HG03060 (cell line): ENCODE results near the gene ENAH.

Experiments
- ATAC-seq: cut with Tn5 transposase; IDR thresholded peaks from one replicate; pipeline ENCODE4 v1.9.1; 2021; ENCODE audit warnings: low read depth, moderate number of reproducible peaks; ENCODE audit not compliant: unreplicated experiment

ENAH gene

DNA sequence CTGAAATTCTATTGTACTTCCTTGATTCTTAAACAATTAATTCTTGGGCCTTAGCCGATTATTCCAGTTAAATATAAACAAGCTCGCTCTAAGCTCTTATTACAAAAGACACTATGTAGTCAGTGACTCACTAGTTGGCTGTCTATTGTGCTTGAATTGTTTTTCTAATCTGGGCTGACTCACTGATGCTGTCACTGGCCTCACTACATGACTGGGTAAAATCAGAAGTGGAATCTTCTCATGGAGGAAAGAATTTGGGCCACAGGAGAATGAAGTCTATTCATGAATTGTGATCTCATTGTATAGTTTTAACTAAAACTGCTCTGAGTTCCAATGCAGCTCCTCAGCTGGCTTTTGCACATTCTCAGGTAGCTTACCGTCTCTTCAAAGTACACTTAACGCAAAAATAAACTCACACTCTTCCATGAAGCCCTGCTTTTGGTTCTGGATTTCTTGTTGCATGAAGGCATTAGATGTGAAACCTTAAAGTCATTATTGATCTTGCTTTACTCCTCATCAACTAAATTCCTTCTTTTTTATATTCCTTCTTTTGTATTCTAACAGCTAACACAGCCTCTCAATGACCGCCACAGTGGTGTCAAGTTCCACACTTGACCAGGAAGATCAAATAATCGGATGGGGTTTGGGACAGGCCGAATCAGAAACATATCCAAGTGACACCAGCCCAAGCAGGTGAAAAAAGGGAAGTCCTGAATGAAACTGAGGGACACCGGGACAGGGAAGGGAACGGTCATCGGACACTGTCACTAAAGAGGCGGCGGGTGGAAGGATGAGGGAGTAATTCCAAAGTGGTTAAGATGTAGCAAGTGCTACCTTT is 144.2 kb downstream of the ENAH start:
- no peak for ATAC-seq

DNA sequence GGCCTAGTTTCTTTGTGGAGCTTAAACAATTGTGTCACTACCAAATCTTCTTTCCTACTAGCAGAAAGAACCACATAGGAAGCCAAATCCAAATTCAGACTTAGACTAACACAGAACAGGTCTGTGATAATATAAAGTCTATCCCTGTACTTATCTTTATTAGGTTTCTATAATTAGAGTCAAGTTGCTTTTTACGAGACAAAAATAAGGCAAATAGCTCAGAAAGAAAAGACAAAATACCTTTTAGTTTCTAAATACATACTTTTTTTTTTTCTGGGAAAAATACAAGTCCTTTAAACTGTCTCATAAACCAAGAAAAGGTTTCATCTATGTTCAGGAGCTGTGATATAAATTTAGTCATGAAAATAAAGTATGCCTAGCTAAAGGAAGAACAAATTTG is 146.2 kb downstream of the ENAH start:
- ATAC-seq, result no peak

DNA sequence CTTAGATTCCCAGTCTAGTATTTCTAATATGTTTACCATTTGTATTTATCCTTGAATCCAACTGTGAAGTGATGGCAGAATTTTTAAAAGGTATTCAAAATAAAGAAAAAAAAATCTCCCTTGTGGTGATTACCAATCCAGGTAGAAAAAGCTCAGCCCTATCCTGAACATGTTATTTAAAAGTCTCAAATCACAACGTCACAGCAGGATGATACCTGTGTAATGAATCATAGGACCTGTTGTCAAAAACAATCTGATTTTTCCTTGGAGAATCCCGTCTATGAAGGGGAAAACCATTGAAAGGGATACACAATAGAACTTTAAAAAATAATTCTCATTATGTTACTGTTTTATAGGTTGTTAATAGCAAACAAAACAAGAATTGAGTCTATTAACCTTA is 148.1 kb downstream of the ENAH start:
- no peak for ATAC-seq

DNA sequence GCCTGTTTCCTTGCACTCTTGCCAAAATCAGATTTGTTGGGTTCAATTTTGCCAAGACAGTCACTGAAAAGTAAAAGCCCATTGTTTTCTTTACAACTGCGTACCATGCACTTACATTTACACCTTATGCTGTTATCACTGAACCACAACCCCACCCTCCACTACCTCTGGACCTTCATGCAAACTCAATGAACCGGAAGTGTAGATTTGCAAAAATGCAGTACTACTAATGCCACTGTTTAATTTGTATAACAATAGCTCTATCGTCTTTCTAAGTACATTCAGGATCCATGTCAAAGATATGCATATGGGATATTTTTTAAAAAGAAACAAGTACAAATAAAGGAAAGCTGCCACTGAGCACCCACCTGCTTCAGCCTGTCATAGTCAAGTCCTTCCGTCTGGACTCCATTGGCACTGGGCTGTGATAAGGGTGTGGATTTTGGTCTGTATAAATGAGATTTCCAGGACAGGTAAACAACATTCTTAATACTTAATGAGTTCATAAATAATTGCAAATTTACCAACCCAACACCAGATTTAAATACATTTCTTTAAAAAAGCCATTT is 152.2 kb downstream of the ENAH start:
- ATAC-seq, result no peak

DNA sequence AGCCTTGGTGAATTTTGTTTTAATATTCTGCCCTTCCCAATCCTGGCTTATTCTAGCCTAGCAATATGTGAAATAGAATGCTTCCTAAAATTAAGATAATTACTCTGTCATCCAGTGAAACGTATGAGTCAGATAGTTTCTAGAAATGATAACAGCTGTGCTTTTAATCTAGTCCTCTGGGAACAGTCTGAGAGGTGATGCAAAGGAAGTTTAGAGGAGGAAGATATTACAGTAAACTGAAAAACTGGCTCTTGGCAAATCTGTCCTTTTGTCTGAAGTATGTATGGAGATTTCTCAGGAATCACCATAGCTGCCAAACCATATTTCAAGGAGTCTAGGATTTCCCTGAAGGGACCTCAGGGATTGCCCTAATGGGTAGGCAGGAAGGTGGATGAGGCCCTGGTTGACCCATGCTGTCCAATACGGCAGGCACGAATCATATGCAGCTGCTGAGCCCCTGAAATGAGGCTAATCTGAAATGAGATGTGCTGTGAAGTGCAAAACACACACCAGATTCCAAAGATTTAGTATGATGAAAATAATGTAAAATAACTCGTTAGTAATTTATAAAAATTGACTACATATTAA is 154.3 kb downstream of the ENAH start:
- ATAC-seq, result no peak

DNA sequence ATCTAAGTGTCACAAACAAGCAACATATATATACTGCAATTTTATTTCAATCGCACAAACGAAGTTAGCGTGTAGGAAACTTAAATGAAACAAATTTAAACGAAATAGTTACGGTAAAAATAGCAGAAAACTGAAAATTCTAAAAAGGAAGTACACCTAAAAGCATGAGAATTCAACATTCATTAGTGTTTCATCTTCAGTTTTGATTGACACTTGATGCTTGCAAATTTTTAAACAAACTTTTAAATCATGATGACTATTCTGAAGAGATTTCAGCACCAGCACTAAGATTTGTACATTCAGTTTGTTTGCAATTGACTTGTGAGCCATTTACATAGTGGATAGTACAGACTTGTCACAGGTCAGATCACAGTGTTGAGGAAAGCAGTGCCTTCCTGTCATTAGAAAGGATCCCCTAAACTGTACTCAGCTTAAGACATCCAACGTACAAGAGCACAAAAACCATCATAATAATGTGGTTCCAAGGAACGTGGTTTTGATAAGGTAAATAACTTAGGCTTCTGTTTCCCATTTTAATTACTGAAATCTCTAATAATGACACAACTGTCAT is 158.0 kb downstream of the ENAH start:
- ATAC-seq, result no peak

DNA sequence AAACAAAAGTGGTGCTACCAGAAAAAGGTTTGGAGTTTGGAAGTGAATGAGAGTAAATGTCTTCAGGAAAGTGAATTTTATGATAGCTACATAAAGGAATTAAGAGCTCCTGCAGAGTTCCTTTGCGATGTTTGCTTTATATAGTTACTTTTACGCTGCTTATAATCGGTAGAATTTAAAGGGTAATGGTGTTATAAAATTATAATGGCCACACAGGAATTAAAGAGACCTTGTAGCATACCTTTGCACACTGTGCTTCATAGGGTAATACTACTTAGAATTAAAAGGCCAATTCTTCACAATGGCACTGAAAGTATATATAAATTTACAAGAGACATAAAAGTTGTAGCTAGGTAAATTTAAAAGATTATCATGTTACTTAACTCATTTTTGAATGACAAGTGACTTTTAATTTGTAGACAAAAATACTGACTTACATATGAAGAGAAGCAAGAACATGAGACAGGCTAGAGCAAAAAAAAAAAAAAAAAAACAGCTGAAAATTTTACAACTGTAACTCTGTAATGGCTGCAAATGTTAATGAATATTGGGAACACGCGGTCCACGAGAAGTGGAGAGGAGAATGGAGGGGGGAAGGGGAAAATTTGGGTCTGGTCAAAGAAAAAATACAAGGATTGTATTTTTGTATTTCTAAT is 159.2 kb downstream of the ENAH start:
- no peak for ATAC-seq

DNA sequence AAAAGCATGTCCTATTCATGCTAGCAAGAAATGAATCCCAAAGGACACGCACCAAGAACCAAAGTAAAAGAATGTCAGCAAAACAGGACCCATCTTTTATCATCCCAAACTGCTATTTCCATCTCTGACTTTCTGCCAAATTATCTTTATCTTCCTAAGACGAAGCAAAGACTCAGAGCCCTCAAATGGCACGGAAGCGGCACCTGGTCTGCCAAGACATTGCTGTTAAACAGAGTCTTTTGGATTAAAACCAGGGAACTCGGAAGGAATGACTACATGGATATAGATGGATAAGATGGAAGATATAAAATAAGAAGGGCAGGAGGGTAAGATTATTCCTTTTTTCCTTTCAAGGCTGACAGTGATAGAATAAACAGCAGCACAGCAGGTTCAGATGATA is 164.2 kb downstream of the ENAH start:
- no peak for ATAC-seq

DNA sequence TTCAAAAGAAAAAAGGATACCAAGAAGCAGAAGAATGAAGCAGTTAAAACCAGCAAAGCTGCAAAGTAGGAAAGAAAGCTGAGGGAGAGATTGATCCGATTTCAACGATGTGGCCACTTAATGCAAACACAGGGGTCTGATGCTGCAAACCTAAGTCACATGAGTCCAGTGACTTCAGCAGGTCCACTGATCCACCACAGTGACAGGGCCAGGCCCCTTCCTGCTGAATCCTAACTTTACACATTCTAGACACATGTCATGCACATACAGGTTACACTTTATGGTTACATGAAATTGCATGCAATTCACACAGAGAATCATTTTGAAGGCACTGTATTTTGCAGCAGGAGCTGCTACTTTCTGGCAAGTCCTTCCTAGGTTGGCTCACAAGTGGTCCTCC is 166.1 kb downstream of the ENAH start:
- ATAC-seq, result no peak

DNA sequence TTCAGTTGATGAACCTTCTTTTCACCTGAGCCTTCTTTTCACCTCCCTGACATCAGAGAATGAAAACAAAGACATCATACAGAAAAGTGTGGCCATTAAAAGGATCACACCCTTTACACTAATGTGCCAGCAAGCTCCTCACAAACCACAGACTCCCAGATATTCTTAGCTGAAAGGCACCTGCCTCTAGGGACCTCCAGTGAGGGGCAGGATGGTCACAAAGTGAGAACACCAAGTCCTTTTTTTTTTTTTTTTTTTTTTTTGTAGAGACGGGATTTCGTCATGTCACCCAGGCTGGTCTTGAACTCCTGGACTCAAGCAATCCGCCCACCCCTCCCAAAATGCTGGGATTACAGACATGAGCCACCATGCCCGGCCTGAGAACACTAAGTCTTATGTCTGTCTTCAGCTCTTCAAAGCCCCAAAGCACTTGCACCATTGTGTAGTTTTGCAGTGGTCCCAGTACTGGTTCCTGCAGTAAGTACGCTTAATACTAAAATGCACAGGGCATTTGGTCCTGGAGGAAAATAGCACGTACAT is 166.9 kb downstream of the ENAH start:
- ATAC-seq, result no peak

DNA sequence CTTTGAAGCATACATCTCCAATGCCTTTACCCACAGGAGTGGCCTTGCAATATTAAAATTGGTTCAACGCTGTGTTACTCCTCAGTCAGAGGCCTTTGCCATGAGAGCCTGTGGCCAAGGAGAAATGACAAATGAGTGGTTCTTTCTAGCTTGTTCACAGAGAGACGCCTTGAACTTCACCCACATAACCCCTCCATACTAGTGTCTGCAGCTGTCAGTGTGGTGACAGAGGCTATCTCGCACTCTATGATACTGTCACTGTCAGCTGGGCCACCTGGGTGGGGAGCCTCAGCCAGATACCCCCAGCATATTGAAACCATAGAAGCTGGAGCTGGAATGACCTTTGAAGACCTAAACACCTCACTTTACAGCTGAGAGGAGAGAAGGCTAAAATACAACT is 167.7 kb downstream of the ENAH start:
- no peak for ATAC-seq

DNA sequence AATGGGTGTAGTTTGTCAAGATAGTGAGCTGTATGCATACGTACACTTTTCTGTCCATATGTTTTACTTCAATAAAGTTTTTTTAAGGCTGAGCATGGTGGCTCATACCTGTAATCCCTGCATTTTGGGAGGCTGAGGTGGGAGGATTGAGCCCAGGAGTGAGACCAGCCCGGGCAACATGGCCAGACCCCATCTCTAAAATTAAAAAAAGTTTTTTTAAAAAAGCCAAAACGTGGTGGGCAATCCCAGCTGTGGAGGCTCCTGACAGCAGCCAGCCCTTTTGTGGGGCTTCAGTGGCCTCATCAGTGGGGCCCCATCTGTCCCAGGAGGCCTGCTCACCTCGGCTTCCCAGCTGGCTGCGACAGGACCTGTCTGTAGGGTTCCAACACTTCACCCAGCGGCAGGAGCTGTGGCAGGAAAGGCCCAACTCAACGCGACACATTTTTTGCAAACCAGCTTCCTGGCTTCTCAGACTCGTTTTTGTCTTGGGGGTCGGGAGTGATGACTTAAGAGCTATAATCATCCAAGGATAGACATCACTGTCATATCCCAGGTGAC is 168.2 kb downstream of the ENAH start:
- no peak for ATAC-seq

DNA sequence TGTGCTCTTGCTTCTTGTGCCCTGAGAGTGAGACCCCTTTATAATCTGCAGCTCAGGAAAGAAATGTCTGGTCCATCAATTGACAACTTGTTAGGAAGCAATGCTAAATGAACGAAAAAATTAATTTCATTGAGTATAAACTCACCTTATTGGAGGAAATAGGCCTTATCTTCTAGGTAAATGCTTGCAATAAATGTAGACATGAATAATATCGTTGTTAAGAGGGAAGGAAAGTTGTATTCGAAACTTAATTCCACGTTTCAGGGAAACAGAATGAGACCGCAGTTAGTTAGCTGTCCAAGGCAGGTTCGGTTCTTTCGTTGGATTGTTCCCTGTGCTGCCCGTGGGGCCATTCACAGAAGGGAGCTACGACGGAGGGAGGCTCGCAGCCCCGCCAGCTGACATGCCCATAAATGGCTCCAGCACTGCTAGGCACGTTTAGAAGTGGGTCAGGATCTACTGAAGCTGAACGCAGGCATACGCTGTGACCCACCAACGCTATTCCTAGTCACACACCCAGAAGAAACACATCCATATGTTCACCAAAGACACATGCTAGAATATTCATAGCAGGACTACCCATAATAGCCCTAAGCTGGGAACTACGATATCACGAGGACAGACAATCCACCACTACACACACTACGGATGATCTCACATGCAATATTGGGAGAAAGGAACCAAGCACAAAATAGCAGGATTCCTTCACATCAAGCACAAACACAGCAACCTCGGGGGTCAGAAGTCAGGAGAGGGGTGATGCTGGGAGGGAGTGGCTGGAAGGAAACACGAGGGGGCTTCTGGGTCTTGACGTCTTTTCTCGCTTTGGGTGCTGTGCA is 168.9 kb downstream of the ENAH start:
- ATAC-seq, result no peak

DNA sequence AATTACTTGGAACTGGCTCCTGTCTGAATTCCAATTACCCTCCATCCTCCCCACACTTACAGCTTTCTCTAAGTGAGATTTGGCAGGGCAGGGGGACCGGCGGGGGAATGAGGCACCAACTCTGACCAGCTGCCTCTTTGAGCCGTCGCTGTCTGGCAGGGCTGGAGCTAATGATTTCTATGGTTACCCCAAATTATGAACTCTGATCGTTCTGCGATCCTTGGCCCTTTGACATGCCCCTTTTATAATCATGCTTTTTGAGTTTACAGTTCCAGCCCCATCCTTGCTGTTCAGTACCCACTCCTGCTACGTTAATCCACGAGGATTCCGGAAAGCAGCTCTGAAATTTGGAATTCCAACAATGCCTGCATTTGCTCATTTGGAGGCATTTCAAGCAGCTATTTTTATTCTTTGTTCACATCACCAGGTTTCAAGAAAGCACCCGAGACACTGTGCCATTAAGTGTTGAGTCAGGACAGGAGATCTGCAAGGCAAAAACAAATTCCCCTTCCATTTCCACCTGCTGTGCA is 170.4 kb downstream of the ENAH start:
- no peak for ATAC-seq

DNA sequence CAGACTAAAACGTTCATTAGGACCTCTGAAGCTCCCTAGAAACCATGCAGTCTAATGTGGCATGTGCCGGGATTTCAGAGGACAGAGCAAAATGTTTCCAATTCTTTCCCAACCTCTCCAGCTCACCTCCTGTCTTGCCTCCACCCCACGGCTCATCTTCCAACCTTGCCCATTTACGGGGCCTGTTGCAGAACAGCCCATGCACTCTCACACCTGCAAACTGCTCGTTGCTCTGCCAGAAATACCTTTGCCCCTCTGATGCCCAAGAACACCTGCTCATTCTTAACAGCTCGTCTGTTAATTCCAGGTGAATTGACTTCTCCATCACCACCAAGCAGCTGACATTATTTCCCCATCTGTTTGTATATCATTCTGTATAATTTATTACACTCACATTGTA is 171.2 kb downstream of the ENAH start:
- ATAC-seq, result no peak

DNA sequence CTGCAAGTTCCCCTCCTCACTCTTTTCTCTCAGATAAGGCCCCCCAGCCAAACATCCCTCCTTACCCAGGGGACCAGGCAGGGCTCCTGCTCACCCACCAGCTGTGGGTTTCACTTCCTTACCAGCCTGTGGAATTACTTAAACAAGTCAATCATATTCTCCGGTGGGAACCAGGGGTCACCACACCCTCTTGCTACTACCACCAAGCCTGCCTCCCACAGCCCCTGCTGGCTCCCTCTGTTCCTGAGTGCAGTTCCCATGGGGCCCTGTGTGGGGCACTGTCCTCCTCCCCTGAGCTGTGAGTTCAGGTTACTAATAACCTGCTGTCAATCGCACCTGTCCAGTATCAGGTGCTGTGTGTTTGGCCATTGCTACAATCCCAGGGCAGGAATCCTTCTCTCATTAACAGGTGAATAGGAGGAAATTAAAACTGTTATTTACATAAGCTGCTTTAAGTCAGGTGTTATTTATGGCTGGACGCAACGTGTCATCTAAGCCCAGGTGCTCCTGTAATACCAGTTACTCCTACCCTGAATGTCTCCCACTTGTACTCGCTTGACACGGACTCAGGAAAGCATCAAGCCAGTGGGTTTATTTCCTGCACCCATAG is 172.0 kb downstream of the ENAH start:
- peak; percentile 39 for ATAC-seq

DNA sequence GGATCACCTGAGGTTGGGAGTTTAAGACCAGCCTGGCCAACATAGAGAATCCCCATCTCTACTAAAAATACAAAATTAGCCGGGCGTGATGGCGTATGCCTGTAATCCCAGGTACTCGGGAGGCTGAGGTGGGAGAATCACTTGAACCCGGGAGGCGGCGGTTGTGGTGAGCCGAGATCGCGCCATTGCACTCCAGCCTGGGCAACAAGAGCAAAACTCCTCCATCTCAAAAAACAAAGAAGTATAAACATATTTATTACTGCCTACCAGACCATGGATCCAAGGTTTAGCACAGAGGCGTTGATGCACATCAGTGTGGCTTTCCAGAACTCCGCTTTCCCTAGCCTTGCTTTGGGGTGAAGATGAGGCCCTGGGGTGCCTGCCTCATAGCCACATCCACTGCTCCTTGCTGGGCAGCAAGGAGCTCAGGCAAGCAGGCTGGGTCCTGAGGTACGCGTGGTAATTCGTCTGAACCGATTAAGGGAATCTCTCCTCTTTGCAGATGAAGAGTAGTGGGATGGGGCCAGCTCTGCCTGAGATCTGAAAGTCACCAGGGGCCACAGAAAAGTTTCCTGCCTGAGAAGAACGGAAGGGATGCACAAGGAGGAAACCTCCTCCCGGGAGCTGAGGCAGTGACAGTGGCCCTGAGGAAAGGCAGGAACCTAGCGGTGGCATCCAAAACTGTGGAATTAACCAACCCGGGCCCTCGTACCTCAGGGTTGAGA is 172.8 kb downstream of the ENAH start:
- no peak for ATAC-seq

DNA sequence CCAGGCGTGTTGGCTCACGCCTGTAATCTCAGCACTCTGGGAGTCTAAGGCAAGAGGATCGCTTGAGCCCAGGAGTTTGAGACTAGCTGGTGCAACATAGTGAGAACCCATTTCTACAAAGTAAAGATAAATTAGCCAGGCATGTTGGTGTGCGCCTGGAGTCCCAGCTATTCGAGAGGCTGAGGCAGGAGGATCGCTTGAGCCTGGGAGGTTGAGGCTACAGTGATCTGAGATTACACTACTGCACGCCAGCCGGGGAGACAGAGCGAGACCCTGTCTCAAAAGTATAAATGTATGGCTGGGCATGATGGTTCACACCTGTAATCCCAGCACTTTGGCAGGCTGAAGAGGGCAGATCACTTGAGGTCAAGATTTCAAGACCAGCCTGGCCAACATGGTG is 173.6 kb downstream of the ENAH start:
- no peak for ATAC-seq
